Measurements from ENCODE around the gene PAH.

The PAH gene

DNA sequence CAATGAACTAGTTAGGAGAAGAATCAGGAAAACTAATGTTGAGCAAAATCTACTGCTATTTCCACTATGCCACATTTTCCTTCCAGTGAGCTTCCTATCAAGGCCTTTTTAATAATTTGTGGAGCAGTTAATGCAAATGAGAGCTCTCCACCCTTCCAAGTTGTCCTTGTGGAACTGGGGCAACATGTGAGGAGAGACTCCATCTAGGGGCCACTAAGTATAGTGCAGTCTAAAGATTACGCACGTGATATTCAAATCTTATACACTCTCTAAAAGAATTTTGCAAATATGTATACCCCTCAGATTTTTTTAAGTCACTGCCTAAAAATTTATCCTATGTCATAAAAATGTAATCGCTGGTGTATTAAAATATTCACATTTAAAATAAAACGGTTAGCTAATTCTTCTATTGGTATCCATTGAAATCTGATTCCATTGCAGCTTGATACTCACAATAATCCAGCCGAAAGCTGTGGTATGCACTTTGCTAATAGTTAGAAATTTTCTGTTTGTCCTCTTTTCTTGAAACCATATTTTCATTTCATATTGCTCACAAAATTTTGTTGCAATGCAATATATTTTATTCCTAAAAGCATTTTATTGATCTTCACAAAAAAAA lies 100.1 kb downstream of the PAH start:
- DNase-seq (ENCODE audit: low read depth), result no peak

DNA sequence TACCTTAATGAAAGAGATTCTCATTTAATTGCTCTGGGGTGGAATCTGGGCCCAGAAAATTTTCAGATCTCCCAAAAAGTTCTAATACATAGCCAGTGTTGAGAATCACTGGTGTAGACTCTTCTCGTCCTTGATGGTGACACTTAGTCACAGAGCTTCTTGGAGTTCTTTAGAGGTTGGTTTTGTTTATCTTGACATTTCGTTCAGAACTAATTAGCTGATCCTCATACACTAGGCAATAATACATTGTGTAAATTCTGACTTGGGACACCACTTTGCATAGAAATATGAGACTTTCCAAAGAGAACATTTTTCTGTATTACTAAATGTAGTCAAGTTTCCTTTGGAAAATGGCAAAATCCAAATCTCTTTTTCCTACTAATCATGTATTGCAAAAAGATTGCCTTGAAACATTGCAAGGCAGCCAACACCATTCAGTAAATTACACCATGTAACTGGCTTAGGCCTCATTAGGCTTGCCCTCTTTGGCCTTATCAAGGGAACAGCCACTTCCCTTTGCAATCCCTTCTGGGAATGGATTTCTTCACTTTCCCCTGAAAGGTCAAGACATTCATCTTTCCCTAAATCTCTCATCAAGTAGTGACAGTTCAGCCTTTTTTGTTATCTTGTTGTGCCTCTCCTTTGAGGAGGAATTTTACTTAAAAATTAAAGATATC lies 102.2 kb downstream of the PAH start:
- no peak for DNase-seq (ENCODE audit: low read depth)

DNA sequence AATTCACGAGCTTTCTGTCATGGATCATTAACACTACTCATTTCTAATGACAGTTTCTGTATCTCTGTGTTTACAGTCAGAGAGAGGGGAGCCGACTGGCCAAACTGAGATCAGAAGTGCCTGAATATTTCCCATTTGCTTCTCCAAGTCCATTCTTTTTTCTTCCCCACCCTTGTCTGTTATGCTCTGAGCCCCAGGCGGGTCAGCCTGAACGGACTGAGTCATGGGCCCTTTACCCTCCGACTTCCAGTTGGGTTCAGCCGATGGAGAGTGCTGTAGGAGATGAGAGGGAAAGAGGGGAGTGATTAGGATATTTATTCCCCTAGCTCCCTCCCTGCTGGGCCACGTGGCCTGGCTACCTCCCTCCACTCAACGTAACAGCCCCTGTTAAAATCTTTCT lies 104.7 kb downstream of the PAH start:
- no peak for DNase-seq (ENCODE audit: low read depth)

DNA sequence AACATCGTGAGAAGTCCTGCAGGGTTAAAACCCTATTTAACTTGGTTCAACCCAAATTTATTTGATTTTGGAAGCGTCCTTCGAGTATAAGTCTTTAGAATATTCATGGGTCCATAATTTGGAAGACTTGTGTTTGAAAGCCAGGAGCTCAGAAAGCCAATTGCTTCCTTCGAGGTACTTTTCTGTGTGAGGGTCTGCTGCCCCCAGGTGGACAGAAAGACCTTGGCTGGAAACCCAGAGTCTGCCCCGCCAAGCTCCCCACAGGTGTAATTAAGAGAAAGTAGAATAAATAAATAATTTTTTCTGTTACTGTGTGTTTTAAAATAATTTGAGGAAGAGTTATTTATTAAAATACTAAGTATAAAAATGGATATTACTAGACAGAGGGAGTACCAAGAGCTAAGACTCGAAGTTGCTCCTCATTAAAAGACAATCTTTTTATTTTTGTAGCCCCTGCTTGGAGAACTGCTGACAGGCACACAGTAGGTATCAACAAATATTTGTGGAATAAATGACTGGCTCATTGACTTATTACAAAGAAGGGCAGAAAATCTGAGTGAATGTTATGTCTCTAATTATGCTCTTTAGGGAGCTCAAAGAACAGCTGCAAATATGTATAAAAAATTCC lies 105.8 kb downstream of the PAH start:
- no peak for DNase-seq (ENCODE audit: low read depth)

DNA sequence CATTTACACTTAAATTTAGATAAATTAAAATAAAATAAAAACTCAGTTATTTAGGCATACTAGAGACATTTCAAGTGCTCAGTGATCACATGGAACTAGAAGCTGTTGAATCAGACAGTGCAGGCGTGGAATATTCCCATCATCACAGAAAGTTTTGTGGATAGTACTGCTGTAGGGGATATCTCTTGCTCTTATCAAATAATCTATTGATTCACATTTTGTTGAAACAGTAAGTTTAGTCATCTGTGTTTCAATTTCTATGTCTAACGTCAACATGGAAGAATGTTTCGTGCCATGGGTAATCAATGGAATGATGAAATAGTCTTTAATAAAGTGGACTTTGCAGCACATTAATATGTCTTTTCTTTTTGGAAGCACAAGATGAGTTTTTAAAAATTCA lies 108.6 kb downstream of the PAH start:
- DNase-seq (ENCODE audit: low read depth), result no peak

DNA sequence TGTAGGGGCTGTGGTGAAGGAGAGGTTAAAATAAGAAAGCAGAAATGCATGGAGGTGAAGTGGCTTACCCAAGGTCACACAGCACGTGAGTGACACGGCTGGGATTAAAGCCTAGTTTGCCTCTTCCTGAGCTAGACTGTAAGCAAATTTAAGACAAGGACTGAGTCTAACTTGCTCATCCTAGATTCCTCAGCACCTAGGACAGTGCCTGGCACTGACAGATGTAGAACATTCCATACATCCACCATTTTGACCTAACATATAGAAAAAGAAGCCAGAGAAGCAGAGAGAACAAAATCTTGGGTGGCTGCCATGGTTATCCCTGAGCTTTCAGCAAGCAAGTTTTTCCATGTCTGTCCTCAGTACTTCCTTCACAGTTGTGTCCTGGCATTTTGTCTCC lies 110.5 kb downstream of the PAH start:
- DNase-seq (ENCODE audit: low read depth), result no peak

DNA sequence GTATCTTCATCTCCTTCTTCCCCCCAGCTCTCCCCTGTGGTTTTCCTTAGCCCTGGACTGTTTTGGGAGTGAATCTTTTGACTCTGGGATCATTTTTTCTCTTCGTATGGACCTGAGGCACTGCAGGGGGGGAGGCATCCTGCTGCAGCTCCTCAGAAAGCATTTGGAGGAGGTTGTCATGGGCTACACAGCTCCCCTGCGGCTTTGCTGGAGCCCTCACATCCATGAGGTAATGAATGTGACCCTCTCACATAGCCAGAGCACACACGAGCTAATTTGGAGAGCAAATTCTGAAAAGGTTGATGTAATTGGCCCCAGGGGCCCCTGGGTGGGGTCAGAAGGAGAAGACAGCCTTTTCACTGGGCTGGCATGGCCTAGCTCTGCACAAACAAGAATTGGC lies 110.9 kb downstream of the PAH start:
- no peak for DNase-seq (ENCODE audit: low read depth)

DNA sequence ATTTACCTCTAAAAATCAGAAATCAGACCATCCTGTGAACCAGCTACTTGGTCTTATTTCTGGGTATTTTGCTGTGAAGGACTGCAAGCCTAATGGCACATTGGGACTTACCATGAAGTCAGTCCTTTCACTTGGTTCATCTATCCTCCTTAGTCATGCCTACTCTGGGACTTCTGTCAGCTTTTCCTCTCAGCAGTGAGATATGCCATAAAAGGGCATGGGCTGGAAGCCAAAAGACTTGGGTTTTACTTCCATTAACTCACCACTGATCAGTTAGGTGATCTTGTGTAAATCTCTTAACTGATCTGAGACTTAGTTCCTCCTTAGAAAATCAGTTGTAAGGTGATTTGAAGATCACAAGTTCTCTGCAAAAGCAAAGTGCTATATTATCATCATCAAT lies 116.5 kb downstream of the PAH start:
- no peak for DNase-seq (ENCODE audit: low read depth)

DNA sequence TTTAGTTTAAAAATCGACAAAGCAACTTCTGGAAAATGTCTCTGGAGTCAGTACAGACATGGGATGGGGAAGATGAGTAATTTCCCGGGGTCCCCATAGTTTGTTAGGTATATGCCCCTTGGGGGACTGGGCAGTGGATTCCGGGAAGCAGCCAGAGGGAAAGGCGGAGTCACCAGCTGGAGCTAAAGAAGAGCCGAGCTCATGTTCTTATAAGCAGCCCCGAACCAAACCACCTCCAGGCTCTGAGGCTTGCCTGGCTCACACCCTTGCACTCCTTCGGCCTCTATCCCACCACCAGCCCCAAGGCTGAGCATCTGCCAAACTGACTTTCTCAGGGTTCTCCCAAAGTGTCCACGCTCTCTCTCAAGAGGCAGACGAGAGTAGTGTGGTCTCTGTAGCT lies 117.8 kb downstream of the PAH start:
- no peak for DNase-seq (ENCODE audit: low read depth)

DNA sequence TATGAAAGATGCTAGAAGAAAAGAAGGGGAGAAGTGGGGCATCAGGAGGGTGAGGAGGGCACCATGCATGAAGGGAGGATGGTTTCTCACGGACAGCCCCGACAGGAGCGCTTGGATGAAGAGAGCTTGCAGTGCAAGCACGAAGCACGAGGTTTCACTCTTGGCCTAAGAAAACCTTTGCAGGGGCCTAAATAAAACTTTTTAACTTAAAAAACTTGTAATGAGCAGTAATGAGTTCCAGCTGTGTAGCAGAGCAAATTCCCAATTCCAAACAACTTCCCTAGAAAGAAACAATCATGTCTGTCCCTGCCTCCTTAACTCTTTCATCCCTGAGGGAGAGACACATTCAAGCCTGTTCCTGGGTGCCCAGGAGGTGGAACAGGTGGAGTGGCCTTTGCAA lies 119.5 kb downstream of the PAH start:
- DNase-seq (ENCODE audit: low read depth), result no peak

DNA sequence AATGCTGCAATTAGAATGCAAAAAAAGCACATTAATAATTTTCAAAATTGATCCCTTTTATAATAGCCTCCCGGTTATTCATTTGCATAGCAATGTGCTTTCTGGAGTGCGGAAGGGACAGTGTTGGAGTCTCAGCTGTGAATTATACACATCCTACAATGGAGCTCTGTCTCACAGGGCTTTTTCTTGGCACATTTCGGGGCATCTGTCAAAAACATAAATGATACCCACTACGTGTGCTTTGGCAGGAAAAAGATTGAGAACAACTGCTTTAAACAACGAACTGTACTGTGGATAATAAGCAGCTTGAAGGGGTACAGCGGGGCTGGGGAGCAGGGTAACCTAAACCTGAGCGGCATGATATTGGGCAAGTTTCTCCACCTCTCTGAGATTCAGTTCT lies 123.1 kb downstream of the PAH start:
- DNase-seq (ENCODE audit: low read depth), result no peak
